Measurements from ENCODE around the gene VIPR2.

The VIPR2 gene, protein sequence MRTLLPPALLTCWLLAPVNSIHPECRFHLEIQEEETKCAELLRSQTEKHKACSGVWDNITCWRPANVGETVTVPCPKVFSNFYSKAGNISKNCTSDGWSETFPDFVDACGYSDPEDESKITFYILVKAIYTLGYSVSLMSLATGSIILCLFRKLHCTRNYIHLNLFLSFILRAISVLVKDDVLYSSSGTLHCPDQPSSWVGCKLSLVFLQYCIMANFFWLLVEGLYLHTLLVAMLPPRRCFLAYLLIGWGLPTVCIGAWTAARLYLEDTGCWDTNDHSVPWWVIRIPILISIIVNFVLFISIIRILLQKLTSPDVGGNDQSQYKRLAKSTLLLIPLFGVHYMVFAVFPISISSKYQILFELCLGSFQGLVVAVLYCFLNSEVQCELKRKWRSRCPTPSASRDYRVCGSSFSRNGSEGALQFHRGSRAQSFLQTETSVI

GRCh38 chr7:159144758-159145489 lies at the start of gene VIPR2:
TSS of gene VIPR2 (minus strand) at chr7:159144867. CDS start at chr7:159144771, 96 bp downstream.
- DNase-seq (ENCODE audit: low read depth), result no peak
- TF ChIP-seq CTCF (conservative IDR thresholded peaks at IDR 0.05; ENCODE audit: low read length), result no peak
- no peak within 1 kb of the TSS for H3K4me3 ChIP-seq (ENCODE audit: low read length)

DNA sequence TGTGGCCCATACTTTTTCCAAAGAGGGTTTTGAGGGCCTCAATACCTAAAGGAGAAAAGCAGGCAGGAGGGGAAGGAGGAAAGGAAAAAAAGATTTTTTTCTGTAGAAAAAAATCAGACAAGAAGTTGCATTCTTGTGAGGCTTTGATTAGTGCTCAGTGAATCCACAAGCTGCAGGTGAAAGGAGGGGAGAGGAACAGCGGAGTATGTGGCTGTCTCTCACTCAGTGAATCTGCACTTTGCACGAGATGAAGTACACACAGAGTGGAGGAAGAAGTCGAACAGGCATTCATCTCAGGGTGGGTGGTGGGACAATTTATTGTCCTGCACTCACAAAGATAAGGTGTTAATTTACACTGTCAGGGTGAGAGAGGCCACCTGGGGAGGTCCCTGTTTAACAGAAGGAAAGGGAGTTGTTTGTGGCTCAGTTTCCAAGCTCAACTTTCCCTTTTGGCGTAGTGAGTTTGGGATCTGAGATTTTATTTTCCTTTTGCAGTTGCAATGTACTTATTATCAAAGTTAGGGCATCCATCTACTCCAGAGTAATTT lies 49.0 kb upstream of the VIPR2 start:
- no peak for DNase-seq (ENCODE audit: low read depth)
- no peak overlapping the region for H3K4me3 ChIP-seq (ENCODE audit: low read length)
- no peak for TF ChIP-seq CTCF (conservative IDR thresholded peaks at IDR 0.05; ENCODE audit: low read length)

DNA sequence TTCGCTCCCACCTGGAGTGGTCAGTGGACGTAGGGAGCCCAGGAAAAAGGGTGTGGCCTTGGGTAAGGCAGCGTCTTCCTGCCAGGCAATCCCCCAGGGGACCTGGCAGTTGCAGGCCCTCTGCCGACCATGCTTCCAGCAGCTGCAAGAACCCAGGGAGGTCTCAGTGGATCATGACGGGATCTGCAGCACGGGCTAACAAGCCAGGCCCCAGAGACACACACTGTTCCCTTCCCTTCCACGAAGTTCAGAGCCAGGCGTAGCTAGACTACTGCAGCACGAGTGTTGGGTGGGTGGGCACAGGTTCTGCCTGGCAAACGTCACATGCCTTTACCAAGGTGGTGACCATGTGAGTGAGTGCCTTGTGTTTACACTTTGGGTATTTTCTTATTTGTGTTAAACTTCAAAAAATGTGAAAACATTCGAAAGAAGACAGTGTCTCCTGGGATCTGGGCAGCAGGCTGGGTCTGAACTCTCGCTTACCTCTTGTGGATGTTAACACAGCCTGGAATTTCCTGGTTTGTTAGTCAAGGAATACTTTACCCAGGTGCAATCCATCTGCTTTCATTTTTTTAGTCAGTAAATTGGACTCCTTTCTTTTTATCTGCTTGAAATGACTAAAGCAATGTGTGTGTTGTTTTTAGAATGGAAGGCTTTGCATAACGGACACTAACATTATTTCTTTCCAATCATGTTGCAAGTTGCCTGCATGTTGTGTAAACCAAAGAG lies 48.2 kb upstream of the VIPR2 start:
- no peak overlapping the region for H3K4me3 ChIP-seq (ENCODE audit: low read length)
- DNase-seq (ENCODE audit: low read depth), result no peak
- no peak for TF ChIP-seq CTCF (conservative IDR thresholded peaks at IDR 0.05; ENCODE audit: low read length)

GRCh38 chr7:159192013-159192412 lies 47.3 kb upstream of the VIPR2 start:
- no peak for DNase-seq (ENCODE audit: low read depth)
- no peak overlapping the region for H3K4me3 ChIP-seq (ENCODE audit: low read length)
- TF ChIP-seq CTCF (conservative IDR thresholded peaks at IDR 0.05; ENCODE audit: low read length), result no peak

DNA sequence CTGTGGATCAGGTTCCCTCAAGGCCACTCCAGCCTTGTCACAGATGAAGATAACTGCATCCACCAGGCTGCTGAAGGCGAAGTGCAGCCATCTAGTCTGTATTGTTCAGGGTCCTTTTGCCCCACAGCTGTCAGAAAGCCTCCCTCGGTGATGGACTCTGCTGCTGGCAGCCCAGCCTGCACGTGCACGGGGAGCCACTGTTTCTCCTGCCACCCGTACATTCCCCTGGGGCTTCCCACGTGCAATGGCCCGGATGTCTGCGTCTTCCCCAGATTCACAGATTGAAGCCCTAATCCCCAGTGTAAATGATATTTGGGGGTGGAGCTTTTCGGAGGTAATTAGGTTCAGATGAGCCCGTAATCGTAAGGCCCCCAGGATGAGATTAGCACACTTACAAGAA lies 46.6 kb upstream of the VIPR2 start:
- DNase-seq (ENCODE audit: low read depth), result no peak
- no peak overlapping the region for H3K4me3 ChIP-seq (ENCODE audit: low read length)
- TF ChIP-seq CTCF (conservative IDR thresholded peaks at IDR 0.05; ENCODE audit: low read length), result no peak

GRCh38 chr7:159188011-159188410 lies 43.3 kb upstream of the VIPR2 start:
- H3K4me3 ChIP-seq (ENCODE audit: low read length), result no peak overlapping the region
- no peak for TF ChIP-seq CTCF (conservative IDR thresholded peaks at IDR 0.05; ENCODE audit: low read length)
- no peak for DNase-seq (ENCODE audit: low read depth)

All from AG10803 (cell line).